ENCODE measurements around the gene PWWP3B.

Gene PWWP3B

DNA sequence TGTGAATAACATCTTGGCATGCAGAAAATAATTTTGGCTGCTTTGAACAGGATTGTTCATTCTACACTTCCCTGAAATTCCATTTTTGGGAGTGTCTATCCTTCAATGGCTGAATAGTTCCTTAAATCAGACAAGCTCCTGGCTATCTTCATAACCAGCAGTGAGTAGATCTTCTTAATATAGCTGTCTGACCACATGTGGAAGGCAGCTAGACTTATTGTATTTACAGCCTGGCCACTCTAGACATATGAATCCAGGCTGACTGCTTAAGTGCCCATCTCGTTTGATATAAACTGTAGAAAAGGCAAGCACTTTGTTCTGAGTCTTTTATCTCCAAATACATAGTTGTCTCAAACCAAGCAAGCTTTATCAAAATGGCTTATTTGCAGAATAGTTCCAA, 40.0 kb downstream of the PWWP3B start:
- no peak for DNase-seq (ENCODE audit: low spot score)
- TF ChIP-seq, protein P1, sequence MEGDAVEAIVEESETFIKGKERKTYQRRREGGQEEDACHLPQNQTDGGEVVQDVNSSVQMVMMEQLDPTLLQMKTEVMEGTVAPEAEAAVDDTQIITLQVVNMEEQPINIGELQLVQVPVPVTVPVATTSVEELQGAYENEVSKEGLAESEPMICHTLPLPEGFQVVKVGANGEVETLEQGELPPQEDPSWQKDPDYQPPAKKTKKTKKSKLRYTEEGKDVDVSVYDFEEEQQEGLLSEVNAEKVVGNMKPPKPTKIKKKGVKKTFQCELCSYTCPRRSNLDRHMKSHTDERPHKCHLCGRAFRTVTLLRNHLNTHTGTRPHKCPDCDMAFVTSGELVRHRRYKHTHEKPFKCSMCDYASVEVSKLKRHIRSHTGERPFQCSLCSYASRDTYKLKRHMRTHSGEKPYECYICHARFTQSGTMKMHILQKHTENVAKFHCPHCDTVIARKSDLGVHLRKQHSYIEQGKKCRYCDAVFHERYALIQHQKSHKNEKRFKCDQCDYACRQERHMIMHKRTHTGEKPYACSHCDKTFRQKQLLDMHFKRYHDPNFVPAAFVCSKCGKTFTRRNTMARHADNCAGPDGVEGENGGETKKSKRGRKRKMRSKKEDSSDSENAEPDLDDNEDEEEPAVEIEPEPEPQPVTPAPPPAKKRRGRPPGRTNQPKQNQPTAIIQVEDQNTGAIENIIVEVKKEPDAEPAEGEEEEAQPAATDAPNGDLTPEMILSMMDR (IDR thresholded peaks at IDR 0.05; ENCODE audit: extremely low read depth, insufficient read depth, missing control alignments): no peak
- in situ Hi-C loops (cut with MboI; ENCODE audit: low pct_unique_long_range_greater_than_20kb, low sequenced_read_pairs, unreplicated experiment): no loop called here

Data from GM13977 (cell line).